Testis (tissue), 2 donors: ENCODE data around the gene CELA2A.
"Not testable (repeated sequence)": the region's sequence is repeated elsewhere in the genome, so short reads cannot be mapped to it uniquely, and the experiment has no call there.

Source experiments
- POLR2A ChIP-seq: fragments of 450-650 bp; IDR thresholded peaks from one replicate; pipeline ENCODE4 v1.6.1; 2017; ENCODE audit warnings: antibody characterized with exemption, mild to moderate bottlenecking, moderate library complexity
- TF ChIP-seq, protein P1 (sequence below), 3 experiments: fragments of 450-650 bp in 2 of 3; fragments of 200-600 bp in 1 of 3; sonication (generic) in 1 of 3; IDR thresholded peaks; one replicate each; pipeline ENCODE4 v1.5.1; 2016 to 2019; ENCODE audit warnings: antibody characterized with exemption in 3 of 3, mild to moderate bottlenecking in 2 of 3, moderate library complexity in 1 of 3

DNA sequence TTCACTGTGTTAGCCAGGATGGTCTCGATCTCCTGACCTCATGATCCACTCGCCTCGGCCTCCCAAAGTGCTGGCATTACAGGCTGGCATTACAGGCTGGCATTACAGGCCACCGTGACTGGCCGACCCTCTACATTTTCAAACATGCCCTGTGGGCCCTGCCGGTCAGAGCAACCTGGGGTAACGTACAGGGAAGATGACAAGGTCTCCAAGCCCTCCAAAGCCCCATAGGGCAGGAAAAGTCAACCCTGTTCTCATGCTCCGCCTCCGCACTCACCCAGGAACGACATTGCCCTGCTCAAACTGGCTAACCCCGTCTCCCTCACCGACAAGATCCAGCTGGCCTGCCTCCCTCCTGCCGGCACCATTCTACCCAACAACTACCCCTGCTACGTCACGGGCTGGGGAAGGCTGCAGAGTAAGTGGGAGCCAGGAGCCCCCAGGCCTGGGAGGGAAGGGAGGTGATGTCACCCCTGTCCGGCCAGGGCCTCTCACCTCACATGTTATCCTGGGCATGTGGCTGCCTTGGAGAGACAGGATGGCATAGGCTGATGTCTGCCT, 26.5 kb downstream of the CELA2A start:
- TF ChIP-seq, protein P1, sequence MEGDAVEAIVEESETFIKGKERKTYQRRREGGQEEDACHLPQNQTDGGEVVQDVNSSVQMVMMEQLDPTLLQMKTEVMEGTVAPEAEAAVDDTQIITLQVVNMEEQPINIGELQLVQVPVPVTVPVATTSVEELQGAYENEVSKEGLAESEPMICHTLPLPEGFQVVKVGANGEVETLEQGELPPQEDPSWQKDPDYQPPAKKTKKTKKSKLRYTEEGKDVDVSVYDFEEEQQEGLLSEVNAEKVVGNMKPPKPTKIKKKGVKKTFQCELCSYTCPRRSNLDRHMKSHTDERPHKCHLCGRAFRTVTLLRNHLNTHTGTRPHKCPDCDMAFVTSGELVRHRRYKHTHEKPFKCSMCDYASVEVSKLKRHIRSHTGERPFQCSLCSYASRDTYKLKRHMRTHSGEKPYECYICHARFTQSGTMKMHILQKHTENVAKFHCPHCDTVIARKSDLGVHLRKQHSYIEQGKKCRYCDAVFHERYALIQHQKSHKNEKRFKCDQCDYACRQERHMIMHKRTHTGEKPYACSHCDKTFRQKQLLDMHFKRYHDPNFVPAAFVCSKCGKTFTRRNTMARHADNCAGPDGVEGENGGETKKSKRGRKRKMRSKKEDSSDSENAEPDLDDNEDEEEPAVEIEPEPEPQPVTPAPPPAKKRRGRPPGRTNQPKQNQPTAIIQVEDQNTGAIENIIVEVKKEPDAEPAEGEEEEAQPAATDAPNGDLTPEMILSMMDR (IDR thresholded peaks at IDR 0.05), result not testable (repeated sequence)
- TF ChIP-seq POLR2A, result not testable (repeated sequence)
